ENCODE results near the gene FAM13A. TPM values are rescaled to one million over a fixed set of nuclear protein-coding genes. Genes with fewer than 3 reads are reported as not detected.

Gene FAM13A
- total and polyA plus RNA-seq, 2 of the 8 experiments (the other 6 are each of a cell fraction or from before 2014, with no cell fraction given): 7.1 to 16.5 TPM

DNA sequence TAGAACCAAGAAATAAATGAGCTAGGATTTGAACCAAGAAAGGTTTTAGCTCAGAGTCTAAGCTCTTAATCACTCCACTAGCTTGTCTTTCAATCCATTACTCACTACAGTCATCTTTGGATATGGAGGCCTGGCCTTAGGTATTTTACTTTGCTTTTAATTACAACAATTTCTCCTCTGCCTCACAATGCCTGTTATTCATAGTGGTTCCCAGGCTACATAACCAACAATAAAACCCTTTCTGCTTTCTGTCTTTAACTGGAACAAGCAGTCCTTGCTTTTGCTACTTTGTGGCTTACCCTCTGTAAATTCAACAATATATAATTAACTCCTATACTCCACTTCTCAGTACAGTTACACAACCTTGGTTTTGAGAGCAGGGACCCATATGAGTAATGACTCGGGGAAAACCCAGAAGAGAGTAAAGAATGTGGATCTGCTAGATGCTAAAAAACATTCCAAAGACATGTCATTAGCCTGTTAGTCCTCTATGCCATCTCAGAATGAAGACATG lies 264.7 kb downstream of the FAM13A start:
- Histone ChIP-seq H3K4me2 (ENCODE audit: insufficient read depth in 1 of 2, low read depth in 2 of 2, low read length in 2 of 2) (0 out of 4 replicates have a peak overlapping the region, but pooled peaks of 1 of the 2 experiments have one; percentile 5), H2BK5ac (ENCODE audit: low read depth, low read length) (no peak overlapping the region), H3K9ac (replicated peaks in 1 of 4; ENCODE audit: extremely low read depth in 1 of 4, low read depth in 3 of 4, low read length in 3 of 4) (peak overlapping the region in 1 of 4 experiments; percentile 34; a peak in 1 of 7 replicates), H4K8ac (ENCODE audit: extremely low read depth, insufficient read depth, low read length) (no peak overlapping the region), H2BK15ac (ENCODE audit: low read length) (no peak overlapping the region), H3K14ac (ENCODE audit: insufficient read length) (no peak overlapping the region), H4K91ac (replicated peaks; ENCODE audit: insufficient read length, low read length) (no peak overlapping the region), H3K27ac (ENCODE audit: low read depth, low read length) (no peak overlapping the region), H3K4me3 (ENCODE audit: extremely low read depth in 1 of 4, insufficient read depth in 2 of 4, low read depth in 3 of 4, low read length in 4 of 4) (no peak overlapping the region), H3K79me1 (ENCODE audit: low read depth, low read length) (no peaks in the 10 kb centered on the region), H2BK12ac (ENCODE audit: low read depth, low read length) (no peak overlapping the region), H3K18ac (ENCODE audit: extremely low read depth, low read length) (no peak overlapping the region), H3K9me3 (ENCODE audit: insufficient read depth in 2 of 2, low read depth in 1 of 2, low read length in 1 of 2) (no peaks in the 10 kb centered on the region), H3K23me2 (ENCODE audit: low read depth, low read length) (no peaks in the 10 kb centered on the region), H4K20me1 (replicated peaks in 1 of 2; ENCODE audit: control insufficient read depth in 1 of 2, insufficient read depth in 2 of 2, low read length in 2 of 2) (no peaks in the 10 kb centered on the region), H3K4me1 (replicated peaks in 1 of 4; ENCODE audit: control insufficient read depth in 3 of 4, insufficient read depth in 4 of 4, low read length in 3 of 4) (peaks cover 0 to 8% (median 0%) of the 10 kb centered on the region in 4 experiments; a peak in 2 of 7 replicates), H3K79me2 (ENCODE audit: control insufficient read depth in 1 of 2, insufficient read depth in 2 of 2, low read length in 2 of 2) (no peaks in the 10 kb centered on the region), H3K23ac (ENCODE audit: insufficient read length) (no peak overlapping the region), H4K5ac (ENCODE audit: insufficient read length, low read depth, low read length) (no peak overlapping the region), H2BK120ac (replicated peaks; ENCODE audit: low read depth, low read length) (no peak overlapping the region), H2AK5ac (ENCODE audit: low read depth, low read length) (no peak overlapping the region), H3K56ac (replicated peaks; ENCODE audit: insufficient read length, low read depth, low read length) (no peak overlapping the region), H3K4ac (replicated peaks; ENCODE audit: insufficient read length, low read depth, low read length) (no peak overlapping the region), H2BK20ac (ENCODE audit: low read length) (no peak overlapping the region), H2AFZ (ENCODE audit: low read length) (no peak overlapping the region), H3K36me3 (ENCODE audit: control insufficient read depth in 2 of 4, insufficient read depth in 4 of 4, low read length in 3 of 4) (peaks cover 0 to 3% (median 0%) of the 10 kb centered on the region in 4 experiments; a peak in 1 of 8 replicates), H3K27me3 (replicated peaks in 1 of 4; ENCODE audit: control insufficient read depth in 3 of 4, extremely low read depth in 1 of 4, insufficient read depth in 3 of 4, low read length in 3 of 4) (no peaks in the 10 kb centered on the region)
- FAIRE-seq (no peak), DNase-seq (ENCODE audit: low read depth in 1 of 2, low spot score in 2 of 2) (no peak)
- WGBS, 2 experiments (ENCODE audit: extremely low coverage in 1 of 2, insufficient coverage in 1 of 2, insufficient read length in 1 of 2, insufficient replicate concordance in 2 of 2, low coverage in 1 of 2, low lambda C conversion rate in 2 of 2, missing lambda C conversion rate in 1 of 2): 85% methylated on average over 1 of the region's 1 CpG; no CpG with 5 or more reads in 1 of the 2 experiments
- ChIA-PET CTCF (ENCODE audit: partially characterized antibody) (interaction anchor here (0.5 to 5.4 kb wide), 9 partner anchors 9 to 207 kb away, joined by 3 to 32 read pairs (median 3); no protein-coding TSS in a partner anchor), POLR2A (ENCODE audit: partially characterized antibody) (no interaction called here)

Measured in H1 (cell line).